Gastrocnemius medialis (tissue), 4 donors: ENCODE results near the gene RELA.

Experiments
- POLR2A ChIP-seq, 2 donors: fragments of 450-650 bp; IDR thresholded peaks; one replicate each; pipeline ENCODE4 v1.6.1; 2017; ENCODE audit warnings: antibody characterized with exemption in 2 of 2, mild to moderate bottlenecking in 2 of 2, moderate library complexity in 2 of 2
- TF ChIP-seq, protein P1 (sequence below), 5 experiments: fragments of 450-650 bp in 3 of 5; fragments of 200-600 bp in 2 of 5; sonication (generic) in 2 of 5; IDR thresholded peaks in 4 of 5; conservative IDR thresholded peaks in 1 of 5; 1 replicate in 4 of 5; 2 replicates in 1 of 5; pipeline ENCODE4 v1.5.1; 2016 to 2019; ENCODE audit warnings: antibody characterized with exemption in 5 of 5, mild to moderate bottlenecking in 3 of 5, moderate library complexity in 3 of 5

DNA sequence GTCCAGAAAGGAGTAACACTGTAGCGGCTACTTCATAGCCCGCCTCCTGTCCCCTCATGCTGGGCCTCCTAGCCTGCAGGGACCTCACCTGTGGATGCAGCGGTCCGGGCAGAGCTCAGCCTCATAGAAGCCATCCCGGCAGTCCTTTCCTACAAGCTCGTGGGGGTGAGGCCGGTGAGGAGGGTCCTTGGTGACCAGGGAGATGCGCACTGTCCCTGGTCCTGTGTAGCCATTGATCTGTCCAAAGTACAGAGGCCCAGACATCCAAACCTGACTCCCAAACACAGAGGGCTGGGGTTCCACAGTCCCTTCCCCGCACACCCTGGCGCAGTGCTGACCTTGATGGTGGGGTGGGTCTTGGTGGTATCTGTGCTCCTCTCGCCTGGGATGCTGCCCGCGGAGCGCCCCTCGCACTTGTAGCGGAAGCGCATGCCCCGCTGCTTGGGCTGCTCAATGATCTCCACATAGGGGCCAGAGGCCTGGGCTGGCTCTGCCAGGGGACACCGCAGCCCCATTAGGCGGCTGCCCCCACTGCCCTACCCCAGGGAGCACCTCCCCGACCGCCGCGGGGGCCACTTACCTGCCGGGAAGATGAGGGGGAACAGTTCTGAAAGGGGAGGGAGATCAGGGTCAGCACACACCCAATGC is 993 bp downstream of the RELA start:
- TF ChIP-seq, protein P1, sequence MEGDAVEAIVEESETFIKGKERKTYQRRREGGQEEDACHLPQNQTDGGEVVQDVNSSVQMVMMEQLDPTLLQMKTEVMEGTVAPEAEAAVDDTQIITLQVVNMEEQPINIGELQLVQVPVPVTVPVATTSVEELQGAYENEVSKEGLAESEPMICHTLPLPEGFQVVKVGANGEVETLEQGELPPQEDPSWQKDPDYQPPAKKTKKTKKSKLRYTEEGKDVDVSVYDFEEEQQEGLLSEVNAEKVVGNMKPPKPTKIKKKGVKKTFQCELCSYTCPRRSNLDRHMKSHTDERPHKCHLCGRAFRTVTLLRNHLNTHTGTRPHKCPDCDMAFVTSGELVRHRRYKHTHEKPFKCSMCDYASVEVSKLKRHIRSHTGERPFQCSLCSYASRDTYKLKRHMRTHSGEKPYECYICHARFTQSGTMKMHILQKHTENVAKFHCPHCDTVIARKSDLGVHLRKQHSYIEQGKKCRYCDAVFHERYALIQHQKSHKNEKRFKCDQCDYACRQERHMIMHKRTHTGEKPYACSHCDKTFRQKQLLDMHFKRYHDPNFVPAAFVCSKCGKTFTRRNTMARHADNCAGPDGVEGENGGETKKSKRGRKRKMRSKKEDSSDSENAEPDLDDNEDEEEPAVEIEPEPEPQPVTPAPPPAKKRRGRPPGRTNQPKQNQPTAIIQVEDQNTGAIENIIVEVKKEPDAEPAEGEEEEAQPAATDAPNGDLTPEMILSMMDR (IDR thresholded peaks at IDR 0.05 in 4 of 5, conservative IDR thresholded peaks at IDR 0.05 in 1 of 5), result no peak
- TF ChIP-seq POLR2A (IDR thresholded peaks at IDR 0.05), result no peak
